Ovary (tissue), 3 donors: ENCODE results near the gene DDX20.

Source experiments
- CTCF ChIP-seq, 3 donors: fragments of 450-650 bp in 2 of 3; fragments of 200-600 bp in 1 of 3; IDR thresholded peaks; one replicate each; pipeline versions ENCODE4 v1.5.1 to v1.8.0; 2016 to 2022; ENCODE audit warnings: antibody characterized with exemption in 3 of 3, mild to moderate bottlenecking in 1 of 3
- EP300 ChIP-seq: sonication (generic); formaldehyde crosslinking; IDR thresholded peaks from one replicate; pipeline ENCODE4 v1.6.1; 2017; ENCODE audit warnings: antibody characterized with exemption
- POLR2A ChIP-seq: fragments of 450-650 bp; IDR thresholded peaks from one replicate; pipeline ENCODE4 v1.6.1; 2017; ENCODE audit warnings: antibody characterized with exemption, mild to moderate bottlenecking, moderate library complexity
- donor health status: DM: no; HTN: no; CAD: no.

GRCh38 chr1:111733183-111733991, 22.3 kb upstream of the DDX20 start:
- TF ChIP-seq CTCF (IDR thresholded peaks at IDR 0.05) (no peak), POLR2A (no peak), EP300 (no peak)
